Left kidney (tissue), 2 donors: ENCODE data around the gene TMEM181. TPM values are rescaled to one million over a fixed set of nuclear protein-coding genes. Genes with fewer than 3 reads are reported as not detected.
"Not testable (repeated sequence)": the region's sequence is repeated elsewhere in the genome, so short reads cannot be mapped to it uniquely, and the experiment has no call there.

Source experiments
- DNase-seq: peaks from one replicate; pipeline ENCODE4 v3.0.0-alpha.2; 2013
- polyA plus RNA-seq: library from polyadenylated mRNA; unstranded; fragments of 120-200 nt; gene quantifications from one replicate; pipeline ENCODE4 v1.2.1, GENCODE V29; 2013; ENCODE audit not compliant: insufficient read length

TMEM181 gene
- polyA plus RNA-seq, 1 donor: 25.5 TPM

DNA sequence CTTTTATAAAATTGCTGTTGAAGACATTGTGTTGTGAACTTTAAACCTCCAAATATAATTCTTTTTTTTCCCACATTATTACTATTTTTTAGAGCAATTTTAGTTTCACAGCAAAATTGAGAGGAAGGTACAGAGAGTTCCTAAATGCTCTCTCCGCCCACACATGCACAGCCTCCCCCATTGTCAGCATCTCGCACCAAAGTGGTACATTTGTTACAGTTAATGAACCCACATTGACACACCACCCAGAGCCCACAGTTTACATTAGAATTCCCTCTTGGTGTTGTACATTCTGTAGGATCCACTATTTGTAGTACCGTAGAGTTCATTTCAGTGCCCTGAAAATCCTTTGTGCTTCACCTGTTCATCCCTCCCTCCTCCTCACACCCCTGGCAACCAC lies 33.8 kb downstream of the TMEM181 start:
- no peak for DNase-seq

DNA sequence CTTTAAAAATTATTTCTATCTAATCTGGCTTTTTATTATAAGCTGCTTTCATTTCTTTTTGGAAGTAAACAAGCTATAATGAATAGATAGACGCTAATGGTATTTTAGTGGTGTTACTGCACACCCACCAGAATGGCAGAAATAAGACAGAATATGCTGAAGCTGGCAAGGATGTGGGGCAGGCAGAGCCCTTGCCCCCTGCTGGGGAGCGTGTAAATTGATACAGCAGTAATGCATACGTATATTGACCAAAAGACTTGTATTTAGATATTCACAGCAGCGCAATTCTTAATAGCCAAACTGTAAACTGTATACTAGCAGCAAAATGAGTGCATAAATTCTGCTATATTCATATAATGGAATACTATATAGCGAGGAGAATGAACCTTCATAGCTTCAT lies 35.3 kb downstream of the TMEM181 start:
- DNase-seq: no peak

DNA sequence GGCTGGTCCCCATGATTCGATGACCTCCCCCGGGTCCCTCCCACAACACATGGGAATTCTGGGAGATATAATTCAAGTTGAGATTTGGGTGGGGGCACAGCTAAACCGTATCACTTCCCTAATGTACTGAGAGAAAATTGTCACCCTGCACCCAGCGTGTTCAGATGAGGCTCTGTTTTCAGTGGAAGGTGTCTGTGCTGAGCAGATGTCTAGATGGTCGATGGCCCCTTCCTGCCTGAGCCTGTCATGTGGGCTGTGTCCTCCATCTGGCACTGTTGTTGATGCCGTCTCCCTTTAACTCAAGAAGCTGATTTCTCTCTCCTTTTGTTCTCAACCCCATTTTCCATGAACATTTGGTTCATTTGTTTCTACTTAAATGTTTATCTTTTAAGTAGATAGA lies 37.0 kb downstream of the TMEM181 start:
- DNase-seq: no peak

DNA sequence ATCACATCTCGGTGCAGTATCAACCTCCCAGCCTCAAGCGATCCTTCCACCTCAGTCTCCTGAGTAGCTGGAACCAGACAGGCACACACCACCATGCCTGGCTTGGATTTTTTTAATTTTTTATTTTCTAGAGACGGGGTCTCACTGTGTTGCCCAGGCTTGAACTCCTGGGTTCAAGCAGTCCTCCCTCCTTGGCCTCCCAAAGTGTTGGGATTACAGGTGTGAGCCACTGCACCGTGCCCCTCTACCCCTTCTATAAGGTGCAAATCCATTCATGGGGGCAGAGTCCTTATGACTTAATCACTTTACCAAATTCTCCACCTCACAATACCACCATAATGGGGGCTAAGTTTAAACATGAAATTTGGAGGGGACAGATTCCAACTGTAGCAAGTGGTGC lies 37.7 kb downstream of the TMEM181 start:
- DNase-seq: no peak

DNA sequence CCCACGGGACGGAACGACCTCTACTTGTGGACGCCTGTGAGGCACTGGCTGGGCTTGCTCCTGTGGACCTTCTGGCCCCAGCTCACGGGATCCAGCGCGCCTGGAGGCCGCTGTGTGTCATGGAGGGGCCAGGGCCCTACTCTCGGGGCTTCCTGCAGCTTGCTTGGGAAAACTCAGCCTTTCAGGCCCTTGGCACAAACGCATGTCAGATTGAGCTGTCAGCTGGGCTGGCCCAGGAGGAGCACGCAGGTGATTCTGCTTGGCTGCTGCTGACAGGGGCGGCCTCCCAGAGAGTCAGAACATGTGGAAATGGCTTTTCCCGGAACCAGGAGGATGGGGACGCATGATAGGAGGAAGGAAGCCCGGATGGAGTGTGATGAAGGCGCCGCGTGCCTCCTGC lies 39.7 kb downstream of the TMEM181 start:
- no peak for DNase-seq

DNA sequence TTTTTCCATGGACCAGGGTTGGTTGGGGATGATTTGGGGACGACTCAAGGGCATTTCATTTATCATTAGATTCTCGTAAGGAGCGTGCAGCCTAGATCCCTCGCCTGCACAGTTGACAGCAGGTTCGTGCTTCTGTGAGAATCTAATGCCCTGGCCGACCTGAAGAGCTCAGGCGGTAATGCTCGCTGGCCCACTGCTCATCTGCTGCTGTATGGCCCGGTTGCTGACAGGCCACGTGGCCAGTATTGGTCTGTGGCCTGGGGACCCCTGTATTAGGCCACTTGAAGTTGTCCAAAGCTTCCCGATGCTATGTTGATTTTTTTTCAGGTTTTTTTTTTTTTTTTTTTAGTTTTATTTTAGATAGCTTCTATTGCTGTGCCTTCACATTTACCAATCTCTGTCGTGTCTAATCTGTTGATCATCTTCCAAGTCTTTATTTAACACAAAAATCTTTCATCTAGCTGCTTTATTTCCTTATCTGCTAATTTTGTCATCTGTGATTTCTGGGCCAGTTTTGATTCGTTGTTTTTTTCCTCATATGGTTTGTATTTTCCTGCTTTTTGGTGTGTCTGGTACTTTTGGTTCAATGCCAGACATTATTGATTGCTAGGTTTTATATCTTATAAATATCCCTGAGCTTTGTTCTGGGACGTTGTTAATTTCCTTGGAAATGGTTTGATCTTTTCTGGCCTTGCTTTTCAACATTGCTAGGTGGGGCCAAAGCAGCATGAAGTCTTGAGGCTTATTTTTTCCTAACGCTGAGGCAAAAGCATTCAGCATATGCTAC lies 43.6 kb downstream of the TMEM181 start:
- DNase-seq: no peak

DNA sequence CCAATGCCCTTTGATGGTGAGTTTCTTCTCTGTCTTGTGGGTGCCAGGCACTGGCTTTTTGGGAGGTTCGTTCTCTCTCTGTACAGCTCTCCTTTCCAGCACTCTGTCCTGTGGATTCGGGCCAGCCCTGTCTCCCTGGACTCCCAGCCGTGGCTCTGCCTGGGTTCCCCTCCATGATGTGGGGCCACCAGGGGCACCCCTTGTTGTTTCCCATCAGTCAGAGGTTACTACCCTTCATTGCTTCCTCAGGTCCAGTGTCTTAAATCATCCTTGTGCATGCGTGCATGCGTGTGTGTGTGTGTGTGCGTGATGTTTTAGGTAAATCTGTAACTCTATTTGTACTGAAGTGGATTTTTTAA lies 44.1 kb downstream of the TMEM181 start:
- no peak for DNase-seq

DNA sequence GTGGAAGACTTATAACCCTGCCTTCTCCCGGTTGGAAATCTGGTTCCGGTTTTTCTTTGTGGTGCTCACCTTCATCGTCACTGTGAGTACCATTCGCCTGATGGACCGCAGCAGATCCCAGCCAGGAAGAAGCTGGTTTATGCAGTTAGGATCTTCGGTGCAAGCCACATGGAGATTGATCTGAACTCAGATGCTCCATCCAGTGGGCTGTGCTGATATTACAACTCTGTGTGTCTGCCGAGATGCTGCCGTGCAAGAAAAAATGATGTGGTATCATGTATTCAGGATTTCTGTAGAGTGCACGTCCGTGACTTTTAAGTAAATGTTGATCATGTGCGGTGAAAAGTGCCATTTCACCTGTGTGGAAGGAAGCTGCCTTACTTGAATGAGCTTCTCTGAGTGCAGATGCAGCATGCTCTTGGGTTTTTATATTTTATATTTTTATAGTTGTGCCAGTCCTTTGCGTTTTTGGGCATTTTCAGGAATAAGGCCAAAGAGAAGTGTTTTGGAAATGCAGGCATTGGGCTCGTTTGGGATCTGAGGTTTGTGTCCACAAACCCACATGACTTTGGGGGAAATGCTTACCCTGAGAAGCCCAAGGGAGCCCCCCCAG lies 45.5 kb downstream of the TMEM181 start:
- no peak for DNase-seq

DNA sequence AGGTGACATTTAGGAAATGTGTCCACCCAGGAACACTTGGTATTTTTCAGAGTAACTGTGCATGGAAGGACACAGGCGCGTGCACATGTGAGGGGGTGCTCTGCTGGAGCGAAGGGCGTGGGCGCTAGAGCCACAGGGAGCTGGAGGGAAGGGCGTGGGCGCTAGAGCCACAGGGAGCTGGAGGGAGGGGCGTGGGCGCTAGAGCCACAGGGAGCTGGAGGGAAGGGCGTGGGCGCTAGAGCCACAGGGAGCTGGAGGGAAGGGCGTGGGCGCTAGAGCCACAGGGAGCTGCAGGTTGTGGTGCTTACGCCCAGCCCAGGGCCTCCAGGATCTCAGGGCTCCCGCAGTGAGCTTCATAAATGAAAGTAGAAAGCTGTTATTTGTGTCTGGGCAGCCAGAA lies 46.1 kb downstream of the TMEM181 start:
- DNase-seq: not testable (repeated sequence)

DNA sequence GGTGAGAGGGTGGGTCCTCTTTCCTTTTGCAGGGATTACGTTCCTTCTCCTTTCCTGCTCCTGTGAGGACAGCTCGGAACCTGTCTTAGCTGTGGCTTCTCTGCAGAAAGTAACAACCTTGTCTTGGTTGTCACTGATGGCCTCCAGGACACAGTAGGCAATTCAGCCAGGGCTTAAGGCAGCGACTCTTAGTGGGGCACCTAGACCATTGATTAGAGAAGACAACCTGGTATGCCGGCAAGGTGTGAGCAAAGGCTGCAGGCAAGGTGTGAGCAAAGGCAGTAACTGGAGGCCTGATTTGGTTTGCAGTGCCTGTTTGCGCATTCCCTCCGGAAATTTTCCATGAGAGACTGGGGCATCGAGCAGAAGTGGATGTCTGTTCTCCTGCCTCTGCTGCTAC lies 47.0 kb downstream of the TMEM181 start:
- no peak for DNase-seq

DNA sequence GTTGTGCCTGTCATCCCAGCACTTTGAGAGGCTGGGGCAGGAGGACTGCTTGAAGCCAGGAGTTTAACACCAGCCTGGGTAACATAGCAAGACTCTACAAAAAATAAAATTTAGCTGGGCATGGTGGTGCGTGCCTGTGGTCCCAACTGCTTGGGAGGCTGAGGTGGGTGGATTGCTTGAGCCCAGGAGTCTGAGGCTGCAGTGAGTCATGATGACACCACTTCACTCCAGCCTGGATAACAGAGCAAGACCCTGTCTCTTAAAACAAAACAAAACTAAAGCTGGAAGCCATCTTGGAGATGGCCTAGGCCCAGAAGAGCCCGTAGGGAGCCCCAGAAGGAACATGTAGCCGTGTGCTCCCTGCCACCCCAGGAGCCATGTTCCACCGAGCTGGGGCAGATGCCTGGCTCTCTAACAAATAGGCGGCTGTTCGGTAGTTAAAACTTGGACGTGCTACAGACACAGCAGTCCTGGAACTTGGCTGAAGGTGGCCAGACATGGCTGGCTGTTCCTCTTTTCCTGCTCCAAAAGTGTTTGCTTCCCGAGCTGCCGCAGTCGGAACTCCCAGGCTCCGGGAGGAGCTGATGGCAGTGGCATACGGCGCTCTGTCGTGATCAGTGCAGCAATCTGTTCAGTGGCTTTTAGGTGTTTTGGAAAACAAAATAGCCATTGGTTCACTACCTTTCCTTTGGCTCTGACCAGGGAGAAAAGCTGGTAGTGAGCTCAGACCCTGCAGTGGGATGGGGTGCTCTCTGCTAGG lies 47.7 kb downstream of the TMEM181 start:
- DNase-seq: no peak

DNA sequence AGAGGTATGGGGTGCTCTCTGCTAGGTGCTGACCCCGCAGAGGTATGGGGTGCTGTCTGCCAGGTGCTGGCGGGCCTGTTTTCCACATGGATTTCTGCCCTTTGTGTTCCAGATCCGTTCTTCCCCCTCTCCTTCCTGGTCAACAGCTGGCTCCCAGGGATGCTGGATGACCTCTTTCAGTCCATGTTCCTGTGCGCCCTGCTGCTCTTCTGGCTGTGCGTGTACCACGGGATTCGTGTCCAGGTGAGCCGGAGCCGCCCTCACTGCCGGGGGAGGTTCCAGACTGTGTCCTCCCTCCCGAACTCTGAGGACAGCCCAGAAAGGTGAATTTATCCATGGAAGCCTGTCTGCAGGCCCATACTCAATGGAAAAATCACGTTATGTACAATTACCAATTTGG lies 48.3 kb downstream of the TMEM181 start:
- DNase-seq: no peak

DNA sequence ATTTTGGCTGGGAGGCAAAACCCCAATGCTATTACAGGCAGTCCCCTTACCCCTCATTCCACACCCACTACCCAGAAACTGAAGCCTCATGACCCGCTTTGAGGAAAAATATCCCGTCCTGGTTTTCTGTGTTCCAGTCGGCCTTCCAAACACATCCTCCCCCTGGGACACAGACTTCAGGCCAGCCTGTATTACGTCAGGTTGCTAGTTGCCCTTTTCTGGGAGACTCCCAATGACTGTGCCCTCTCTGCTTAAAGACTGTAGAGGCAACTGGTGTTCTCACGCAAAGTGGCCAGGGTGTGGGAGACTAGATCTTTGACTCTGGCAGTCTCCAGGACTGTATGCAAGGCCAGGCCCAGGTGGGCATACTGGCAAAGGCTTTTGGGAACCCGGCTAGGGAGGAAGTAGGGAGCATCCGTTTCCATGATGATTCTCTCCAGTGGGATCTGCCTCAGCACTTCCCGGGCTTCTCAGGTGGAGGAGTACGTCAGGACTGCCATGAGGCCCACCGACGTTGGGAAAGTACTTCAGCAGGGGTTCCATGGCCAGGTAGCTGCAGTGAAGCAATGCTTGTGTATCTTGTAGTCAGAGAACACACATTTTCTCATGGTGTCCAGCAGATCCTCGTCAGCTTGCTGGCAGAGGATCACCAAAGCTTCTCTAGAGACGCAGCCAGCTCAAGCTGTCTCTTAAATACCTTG lies 49.7 kb downstream of the TMEM181 start:
- no peak for DNase-seq

DNA sequence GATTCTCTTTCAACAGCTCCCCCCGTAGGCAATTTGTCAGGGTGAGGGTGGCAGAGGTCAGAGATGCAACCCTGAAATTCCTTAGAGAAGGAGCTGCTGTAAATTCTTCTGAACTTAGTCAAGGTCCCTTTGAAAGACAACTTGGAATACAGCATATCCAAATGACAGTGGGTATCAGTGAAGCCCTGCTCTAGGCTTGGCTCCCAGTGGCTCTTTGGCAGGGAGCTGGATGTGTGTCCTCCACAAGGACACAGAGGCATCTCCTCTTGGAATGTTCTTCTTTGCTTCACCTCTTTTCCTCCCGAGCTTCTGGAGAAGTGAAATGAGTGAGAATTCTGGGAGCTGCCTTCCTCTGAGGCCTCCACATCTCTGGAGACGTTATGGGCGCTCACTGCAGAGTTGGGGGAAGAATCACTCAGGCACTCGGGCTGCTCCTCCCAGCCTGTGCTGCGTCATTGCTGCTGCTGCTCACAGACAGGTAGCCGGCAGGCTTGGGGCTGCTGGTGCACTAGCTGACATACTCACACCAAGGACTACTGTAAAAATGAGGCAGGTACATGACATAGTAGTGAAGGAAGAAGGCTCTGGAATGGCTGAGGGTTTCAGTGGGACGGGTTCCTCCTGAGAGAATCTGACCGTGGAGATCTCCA lies 50.6 kb downstream of the TMEM181 start:
- DNase-seq: no peak

DNA sequence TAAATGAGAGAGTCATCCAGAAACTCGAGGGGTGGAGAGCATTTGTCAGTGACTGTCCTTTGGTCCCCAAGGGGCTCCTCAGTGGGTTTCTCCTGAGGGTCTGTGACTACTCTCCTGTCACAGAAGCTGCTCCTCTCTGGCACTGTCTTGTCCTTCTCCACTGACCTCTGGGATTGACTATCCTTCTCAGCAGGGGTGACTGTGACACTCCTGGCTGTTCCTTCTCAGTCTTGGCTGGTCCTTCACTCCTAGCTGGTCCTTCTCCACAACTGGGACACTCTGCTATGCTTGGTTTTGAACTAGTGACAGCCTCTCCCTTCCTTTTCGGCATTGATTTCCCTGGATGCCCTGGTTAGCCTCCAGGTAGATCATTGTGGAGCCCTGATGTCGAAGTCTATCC lies 51.1 kb downstream of the TMEM181 start:
- DNase-seq: no peak

DNA sequence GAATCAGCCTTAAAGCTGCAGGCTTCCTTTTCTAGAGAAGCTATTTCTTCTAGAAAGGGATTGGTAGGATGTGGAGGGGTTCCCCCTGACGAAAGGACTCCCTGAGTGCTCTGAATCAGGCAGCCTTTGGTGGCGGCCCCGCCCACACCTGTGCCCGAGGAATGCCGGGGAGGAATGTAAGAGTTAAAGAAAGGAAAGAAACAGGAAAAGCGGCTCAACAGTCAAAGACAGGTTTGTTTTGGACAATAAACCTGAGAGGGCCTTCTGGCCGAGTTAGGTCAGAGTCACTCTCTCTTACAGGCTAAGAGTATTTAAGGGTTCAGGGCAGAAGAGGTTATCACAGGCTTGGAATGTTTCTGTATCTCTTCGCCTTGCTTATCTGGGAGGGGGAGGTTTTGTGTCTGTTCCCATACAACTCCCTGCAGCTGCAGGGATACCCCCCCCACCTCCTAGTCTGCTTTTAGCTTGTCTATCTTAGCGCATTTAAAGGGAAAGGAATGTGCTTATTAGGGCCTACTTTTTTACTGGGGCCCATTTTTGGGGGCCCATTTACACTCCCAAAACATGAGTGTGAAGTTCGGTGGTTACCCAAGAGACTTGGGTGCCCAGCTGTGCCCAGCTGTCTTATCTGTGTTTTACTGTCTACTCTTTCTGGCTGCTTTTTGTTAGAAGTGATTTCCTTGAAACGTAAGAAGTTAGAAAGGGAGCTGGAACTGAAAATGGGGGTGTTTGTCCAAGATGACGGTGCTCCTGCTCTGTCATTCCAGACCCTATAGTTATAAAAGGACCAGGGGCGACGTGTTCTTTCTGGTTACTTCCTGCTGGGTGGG lies 51.9 kb downstream of the TMEM181 start:
- no peak for DNase-seq

DNA sequence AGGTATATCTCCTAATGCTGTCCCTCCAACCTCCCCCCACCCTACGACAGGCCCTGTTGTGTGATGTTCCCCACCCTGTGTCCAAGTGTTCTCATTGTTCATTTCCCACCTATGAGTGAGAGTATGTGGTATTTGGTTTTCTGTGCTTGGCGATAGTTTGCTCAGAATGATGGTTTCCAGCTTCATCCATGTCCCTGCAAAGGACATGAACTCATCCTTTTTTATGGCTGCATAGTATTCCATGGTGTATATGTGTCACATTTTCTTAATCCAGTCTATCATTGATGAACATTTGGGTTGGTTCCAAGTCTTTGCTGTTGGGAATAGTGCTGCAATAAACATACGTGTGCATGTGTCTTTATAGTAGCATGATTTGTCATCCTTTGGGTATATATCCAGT lies 54.7 kb downstream of the TMEM181 start:
- not testable (repeated sequence) for DNase-seq

DNA sequence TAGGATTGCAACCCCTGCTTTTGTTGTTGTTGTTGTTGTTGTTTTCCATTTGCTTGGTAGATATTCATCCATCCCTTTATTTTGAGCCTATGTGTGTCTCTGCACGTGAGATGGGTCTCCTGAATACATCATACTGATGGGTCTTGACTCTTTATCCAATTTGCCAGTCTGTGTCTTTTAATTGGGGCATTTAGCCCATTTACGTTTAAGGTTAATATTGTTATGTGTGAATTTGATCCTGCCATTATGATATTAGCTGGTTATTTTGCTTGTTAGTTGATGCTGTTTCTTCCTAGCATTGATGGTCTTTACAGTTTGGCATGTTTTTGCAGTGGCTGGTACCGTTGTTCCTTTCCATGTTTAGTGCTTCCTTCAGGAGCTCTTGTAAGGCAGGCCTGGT lies 58.4 kb downstream of the TMEM181 start:
- not testable (repeated sequence) for DNase-seq

DNA sequence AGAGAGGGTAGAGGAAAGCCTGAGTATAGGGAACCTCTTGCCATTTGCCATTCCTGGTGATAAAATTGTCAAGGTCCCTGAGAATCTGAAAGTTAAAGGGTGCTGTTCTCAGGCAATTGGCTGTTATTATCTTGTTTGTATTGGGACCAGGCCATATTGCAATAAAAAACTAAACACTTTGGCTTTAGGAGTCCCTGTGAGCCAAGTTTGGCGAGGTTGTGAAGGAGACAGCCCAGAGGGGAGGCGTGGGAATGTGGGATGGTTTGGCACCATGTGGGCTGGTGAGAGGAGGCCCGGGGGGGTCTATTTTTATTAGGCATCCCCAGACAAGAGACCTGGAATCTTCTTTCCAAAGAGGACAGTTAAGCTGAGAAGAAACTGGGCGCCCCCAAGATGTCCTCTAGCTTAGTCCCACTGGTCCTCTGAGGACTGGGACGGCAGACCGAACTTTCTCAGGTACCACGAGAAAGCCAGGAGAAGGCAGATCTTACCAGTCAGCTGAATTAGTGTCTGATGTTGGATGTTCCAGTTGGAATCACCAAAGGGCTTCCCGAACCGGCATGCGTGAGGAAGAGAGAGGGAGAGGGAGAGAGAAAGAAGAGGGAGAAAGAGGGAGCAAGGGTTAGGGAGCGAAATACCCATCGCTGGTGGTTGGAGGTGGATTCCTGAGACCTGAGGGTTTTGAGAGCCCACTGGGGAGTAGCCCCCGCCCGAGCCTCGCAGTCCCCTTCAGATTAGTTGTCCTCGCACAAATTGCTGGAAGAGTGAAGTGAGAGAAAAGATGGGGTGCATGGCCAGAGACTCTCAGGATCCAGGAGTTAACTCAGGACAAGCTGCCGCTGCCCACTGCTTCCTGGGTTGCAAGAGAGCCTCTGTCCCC lies 60.3 kb downstream of the TMEM181 start:
- no peak for DNase-seq
